AG09319 (cell line): ENCODE measurements around the gene SEPTIN2.
"Not testable (repeated sequence)": the region's sequence is repeated elsewhere in the genome, so short reads cannot be mapped to it uniquely, and the experiment has no call there.

Experiments
- DNase-seq: peaks from one replicate; pipeline ENCODE4 v3.0.0-alpha.2; 2010; ENCODE audit warnings: low read depth; ENCODE audit errors: extremely low read depth
- TF ChIP-seq, protein P1 (sequence below): IDR thresholded peaks from 2 replicates; pipeline ENCODE4 v1.5.1; 2011; ENCODE audit warnings: low read depth, mild to moderate bottlenecking, inconsistent platforms, low read length, moderate library complexity

SEPTIN2 gene

DNA sequence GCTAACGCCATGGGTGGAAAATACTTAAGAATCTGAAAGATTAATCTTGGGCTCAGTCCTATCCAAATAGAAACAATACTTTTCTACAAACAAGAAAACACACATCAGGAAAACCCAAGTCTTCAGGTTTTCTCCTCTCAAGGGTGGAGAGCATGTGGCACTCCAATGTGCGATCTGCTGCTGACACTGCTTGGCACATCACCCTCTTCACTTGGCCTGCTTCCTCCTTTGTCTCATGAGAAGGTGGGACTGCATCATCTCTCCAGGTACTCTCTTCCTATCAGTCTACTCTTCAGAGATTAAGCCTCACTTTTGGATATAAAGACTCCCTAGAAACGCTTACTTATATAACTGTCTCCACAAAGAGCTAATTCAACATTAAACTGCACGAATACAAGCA, 26.7 kb upstream of the SEPTIN2 start:
- no peak for DNase-seq
- TF ChIP-seq, protein P1, sequence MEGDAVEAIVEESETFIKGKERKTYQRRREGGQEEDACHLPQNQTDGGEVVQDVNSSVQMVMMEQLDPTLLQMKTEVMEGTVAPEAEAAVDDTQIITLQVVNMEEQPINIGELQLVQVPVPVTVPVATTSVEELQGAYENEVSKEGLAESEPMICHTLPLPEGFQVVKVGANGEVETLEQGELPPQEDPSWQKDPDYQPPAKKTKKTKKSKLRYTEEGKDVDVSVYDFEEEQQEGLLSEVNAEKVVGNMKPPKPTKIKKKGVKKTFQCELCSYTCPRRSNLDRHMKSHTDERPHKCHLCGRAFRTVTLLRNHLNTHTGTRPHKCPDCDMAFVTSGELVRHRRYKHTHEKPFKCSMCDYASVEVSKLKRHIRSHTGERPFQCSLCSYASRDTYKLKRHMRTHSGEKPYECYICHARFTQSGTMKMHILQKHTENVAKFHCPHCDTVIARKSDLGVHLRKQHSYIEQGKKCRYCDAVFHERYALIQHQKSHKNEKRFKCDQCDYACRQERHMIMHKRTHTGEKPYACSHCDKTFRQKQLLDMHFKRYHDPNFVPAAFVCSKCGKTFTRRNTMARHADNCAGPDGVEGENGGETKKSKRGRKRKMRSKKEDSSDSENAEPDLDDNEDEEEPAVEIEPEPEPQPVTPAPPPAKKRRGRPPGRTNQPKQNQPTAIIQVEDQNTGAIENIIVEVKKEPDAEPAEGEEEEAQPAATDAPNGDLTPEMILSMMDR: no peak

DNA sequence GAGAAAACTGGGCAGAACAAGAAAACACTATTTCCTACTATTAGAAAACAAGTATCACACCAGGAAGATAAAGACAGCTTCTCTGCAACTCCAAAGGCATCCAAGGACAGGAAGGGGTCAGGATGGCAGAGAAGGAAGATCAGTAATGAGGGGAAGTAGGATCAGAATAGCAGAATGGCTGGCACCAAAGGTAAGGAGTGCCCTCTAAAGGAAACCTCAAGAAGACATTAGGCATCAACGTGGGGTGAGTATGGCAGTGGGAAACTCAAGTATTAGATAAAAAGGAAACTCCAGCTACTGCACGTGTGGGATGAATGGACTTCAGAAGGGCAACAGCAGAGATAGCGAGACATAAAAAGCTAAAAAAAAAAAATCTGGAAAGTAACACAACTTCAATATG, 26.1 kb upstream of the SEPTIN2 start:
- TF ChIP-seq, protein P1: no peak
- no peak for DNase-seq

DNA sequence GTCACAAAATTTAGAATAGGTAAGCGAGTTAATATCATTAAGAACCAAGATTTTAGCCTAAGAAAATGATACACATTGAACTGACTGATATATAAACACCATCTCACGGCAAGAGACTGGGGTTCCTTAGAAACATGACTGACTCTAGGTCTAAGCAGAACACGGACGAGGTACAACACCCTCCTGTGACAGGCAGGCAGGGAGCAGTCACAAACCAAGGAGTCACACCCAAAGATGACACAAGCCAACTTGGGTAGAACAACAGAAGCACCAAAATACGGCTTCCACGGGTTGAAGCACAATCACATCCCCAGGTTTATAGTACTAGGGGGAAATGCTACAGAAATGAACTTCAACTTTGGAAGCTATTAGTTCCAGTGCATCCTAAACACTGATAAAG, 24.6 kb upstream of the SEPTIN2 start:
- DNase-seq: no peak
- TF ChIP-seq, protein P1: no peak

DNA sequence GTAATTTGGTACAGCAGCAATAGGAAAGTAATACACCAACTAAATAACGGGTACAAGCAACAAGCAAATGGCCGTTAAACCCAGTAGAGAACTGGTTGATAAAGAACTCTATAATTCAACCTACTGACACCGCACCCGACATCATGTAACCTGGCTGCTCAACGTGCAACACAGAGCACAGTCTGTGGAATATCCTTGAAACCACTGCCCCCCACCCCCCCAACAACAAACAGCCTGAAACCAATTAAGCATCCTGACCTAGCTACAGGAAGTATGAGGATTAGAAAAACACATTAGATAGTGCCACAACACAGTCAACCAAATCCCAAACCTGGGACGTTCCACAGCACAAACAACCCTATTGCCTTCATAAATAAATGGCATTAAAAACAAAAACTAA, 23.7 kb upstream of the SEPTIN2 start:
- DNase-seq: no peak
- TF ChIP-seq, protein P1: no peak

DNA sequence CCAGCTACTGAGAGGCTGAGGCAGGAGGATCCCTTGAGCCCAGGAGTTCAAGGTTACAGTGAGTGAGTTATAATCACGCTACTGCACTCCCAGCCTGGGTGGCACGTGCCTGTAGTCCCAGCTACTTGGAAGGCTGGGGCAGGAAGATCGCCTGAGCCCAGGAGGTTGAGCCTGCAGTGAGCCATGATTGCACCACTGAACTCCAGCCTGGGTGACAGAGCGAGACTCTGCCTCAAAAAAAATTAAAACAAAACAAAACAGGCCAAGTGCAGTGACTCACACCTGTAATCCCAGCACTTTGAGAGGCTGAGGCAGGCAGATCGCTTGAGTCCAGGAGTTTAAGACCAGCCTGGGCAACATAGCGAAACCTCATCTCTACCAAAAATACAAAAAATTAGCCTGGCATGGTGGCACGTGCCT, 22.3 kb upstream of the SEPTIN2 start:
- DNase-seq: not testable (repeated sequence)

DNA sequence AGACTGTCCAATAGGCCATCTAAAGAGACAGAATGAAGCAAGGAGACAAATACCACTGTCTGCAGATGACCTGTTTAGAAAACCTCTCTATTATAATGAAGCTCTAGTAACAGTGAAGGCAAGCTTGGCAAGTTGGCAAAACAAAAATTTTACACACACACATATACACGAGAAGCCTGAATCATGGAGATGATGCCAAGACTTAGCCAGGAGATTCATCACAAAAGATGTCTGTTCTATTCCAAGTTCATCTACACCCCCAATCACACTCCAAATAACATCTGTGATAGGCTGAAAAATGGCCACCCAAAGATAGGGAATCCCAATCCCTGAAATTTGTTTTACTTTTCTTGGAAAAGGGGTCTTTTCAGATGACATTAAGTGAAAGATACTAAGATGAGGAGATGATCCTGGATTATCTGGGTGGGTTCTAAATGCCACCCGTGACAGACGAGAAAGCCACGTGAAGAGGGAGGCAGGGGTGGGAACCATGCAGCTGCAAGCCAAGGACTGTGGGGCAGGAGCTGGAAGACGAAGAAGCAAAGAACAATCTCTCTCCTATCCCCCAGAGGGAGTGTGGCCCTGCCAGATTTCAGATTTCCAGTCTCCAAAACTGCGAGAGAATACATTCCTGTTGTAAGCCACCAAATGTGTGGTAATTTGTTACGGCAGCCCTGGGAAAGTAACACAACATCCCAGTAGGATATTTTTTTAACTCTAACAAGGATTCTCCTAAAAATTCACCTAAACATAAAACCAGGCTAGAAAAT, 20.2 kb upstream of the SEPTIN2 start:
- TF ChIP-seq, protein P1: no peak
- no peak for DNase-seq

DNA sequence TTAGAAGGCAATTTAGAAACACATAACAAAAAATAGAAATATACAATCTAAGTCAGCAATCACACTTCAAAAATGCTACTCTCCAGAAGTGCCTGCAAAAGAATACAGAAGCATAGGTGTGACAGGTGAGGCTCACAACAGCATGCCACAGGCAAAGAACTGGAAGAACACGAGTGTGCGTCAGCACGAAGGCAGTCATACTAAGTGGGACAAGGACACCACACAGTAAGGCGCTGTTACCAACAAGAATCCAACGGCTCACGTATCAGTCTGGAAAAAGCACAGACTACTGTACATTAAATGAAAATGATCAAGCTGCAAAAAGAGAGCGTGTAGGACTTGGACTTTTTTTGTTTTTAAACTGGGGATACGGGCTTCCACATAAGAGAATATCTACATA, 19.0 kb upstream of the SEPTIN2 start:
- no peak for DNase-seq
- TF ChIP-seq, protein P1: no peak

DNA sequence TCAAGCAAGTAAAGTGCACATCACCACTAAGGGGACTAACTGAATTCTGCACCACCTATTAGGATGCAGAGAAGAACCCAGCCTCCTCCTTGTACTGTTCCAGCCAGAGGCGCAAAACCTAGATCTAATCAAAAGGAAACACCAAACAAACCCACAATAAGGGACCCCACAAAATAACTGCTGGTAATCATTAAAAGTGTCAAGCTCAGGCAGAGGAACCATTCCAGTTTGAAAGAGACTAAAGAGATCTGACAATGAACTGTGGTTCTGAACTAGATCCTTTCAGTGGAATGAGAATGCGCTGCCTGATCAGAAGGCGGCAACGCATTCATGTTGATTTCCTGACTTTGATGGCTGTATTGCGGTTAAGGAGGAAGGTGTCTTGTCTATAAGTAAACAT, 17.1 kb upstream of the SEPTIN2 start:
- no peak for DNase-seq
- TF ChIP-seq, protein P1: no peak
